Mucosa of descending colon (tissue), 3 donors: Measurements from ENCODE around the gene NTM. TPM values are rescaled to one million over a fixed set of nuclear protein-coding genes. Genes with fewer than 3 reads are reported as not detected.

Experiments used
- ATAC-seq: fragments of 200-7000 bp; cut with Tn5 transposase; one replicate; pipeline ENCODE4 v1.9.1; 2020; ENCODE audit warnings: mild to moderate bottlenecking, moderate library complexity
- DNase-seq, 3 donors: peaks; one replicate each; pipeline ENCODE4 v3.0.0-alpha.2; 2020
- H3K36me3 ChIP-seq: fragments of 200-600 bp; one replicate; pipeline ENCODE4 v1.8.0; 2021; ENCODE audit warnings: low read depth, mild to moderate bottlenecking
- H3K4me1 ChIP-seq: fragments of 200-600 bp; one replicate; pipeline ENCODE4 v1.8.0; 2021; ENCODE audit warnings: low read depth, mild to moderate bottlenecking
- H3K4me3 ChIP-seq: fragments of 200-600 bp; one replicate; pipeline ENCODE4 v1.8.0; 2021; ENCODE audit warnings: mild to moderate bottlenecking
- H3K9me3 ChIP-seq: fragments of 200-600 bp; one replicate; pipeline ENCODE4 v1.8.0; 2021; ENCODE audit warnings: mild to moderate bottlenecking
- intact Hi-C, 2 donors: fragments of 100-400 bp; cut with DNase I in 1 of 2; cut with micrococcal nuclease in 1 of 2; formaldehyde crosslinking; loops; one replicate each; pipeline versions ENCODE4 v1.11.0 to v1.11.1; 2022; cut with DNase I, micrococcal nuclease
- total RNA-seq, 3 donors: library from RNA; stranded (reverse); fragmentation: NEBNext Ultra II Directional in 2 of 3; extraction: Animal tissue kit (Norgen Biotek cat#: 25700) in 2 of 3; gene quantifications; one replicate each; pipeline versions ENCODE4 v1.2.1 to v1.2.4, GENCODE V29; 2021 to 2023
- TF ChIP-seq, protein P1 (sequence below): fragments of 200-600 bp; IDR thresholded peaks from one replicate; pipeline ENCODE4 v1.8.0; 2022; ENCODE audit warnings: antibody characterized with exemption, mild to moderate bottlenecking
- donor health status: DM: no; HTN: no; CAD: no; lungs with moderate emphysema.
- donor health status: DM: no; HTN: no; CAD: no.
- donor health status: DM: no; HTN: yes; CAD: no.

Gene NTM
- total RNA-seq, 3 donors from 2014 or later, result 0.64 to 7.7 (median 1.2) TPM

DNA sequence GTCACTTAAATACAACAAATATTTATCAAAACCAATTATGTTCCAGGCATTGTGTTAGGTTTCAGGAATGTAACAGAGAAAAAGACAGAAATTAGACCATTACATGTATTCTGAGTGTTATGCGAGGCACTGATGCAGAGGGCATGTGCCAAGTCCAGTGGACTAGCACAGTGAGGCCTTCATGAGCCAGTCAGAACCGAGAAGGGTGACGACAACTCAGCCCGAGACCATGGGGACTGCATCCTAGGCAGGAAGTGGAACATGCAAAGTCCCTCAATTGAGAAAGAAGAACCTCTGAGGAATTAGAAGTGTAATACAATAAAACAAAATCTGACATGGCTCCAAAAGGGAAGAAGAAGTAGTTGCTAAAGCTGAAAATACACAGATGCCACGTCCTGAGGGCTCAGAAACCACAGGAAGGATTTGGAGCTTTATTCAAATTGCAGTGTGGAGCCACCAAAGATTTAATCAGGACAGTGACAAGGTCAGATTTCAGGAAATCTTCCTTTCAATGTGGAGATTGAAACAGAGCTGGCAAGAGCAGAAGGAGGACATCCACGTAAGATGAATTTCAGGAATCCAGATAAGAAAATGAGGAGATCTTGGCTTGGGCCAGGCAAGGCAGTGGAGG, 529.6 kb downstream of the NTM start:
- DNase-seq (no peak), ATAC-seq (no peak)
- intact Hi-C loops, result no loop called here

DNA sequence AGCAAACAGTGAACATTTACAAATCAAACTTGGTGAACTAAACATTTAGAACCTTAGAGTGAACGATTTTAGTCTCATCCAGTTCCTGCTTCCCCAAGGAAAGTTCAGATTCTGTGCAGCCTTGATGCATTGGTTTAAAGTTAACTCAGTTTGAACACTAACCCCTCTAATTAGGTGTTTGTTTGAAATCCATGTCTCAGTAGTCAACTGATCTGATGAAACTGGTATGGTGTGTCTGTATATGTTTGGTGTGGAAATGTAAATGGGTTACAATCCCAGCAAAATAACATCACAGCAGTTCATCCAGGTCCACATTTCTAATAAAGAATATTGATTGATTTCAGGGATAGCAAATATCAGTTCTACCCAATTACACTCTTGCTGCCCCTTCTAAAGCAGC, 532.0 kb downstream of the NTM start:
- Histone ChIP-seq H3K36me3 (no peaks in the 10 kb centered on the region), H3K4me1 (no peaks in the 10 kb centered on the region), H3K9me3 (no peaks in the 10 kb centered on the region), H3K4me3 (no peak overlapping the region)
- DNase-seq (no peak), ATAC-seq (no peak)
- intact Hi-C loops, result no loop called here
- TF ChIP-seq, protein P1, sequence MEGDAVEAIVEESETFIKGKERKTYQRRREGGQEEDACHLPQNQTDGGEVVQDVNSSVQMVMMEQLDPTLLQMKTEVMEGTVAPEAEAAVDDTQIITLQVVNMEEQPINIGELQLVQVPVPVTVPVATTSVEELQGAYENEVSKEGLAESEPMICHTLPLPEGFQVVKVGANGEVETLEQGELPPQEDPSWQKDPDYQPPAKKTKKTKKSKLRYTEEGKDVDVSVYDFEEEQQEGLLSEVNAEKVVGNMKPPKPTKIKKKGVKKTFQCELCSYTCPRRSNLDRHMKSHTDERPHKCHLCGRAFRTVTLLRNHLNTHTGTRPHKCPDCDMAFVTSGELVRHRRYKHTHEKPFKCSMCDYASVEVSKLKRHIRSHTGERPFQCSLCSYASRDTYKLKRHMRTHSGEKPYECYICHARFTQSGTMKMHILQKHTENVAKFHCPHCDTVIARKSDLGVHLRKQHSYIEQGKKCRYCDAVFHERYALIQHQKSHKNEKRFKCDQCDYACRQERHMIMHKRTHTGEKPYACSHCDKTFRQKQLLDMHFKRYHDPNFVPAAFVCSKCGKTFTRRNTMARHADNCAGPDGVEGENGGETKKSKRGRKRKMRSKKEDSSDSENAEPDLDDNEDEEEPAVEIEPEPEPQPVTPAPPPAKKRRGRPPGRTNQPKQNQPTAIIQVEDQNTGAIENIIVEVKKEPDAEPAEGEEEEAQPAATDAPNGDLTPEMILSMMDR, result no peak

More for the DNA sequence above, 529.6 kb downstream of the NTM start:
- Histone ChIP-seq H3K4me3 (no peak overlapping the region), H3K4me1 (no peaks in the 10 kb centered on the region), H3K36me3 (no peaks in the 10 kb centered on the region), H3K9me3 (no peaks in the 10 kb centered on the region)
- TF ChIP-seq, protein P1, result no peak

DNA sequence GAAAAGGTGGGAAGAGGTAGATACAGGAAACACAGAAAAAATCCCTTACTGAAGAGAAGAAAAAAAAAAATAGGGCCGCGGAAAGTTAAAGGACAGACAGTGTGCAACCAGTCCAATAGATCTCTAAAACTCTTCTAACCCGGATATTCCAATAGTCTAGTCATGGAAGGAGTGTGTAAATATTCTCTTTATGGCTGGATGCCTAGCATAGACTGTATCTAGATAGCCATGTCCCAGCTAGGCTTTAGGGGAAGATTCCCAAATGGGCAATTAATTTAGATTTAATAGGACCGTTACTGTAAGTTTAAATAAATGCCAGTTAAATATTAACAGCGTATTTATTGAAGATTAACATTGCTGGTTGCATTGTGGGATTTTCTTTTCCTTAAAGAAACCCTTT, 532.7 kb downstream of the NTM start:
- intact Hi-C loops, result no loop called here
- Histone ChIP-seq H3K4me3 (no peak overlapping the region), H3K9me3 (no peaks in the 10 kb centered on the region), H3K36me3 (no peaks in the 10 kb centered on the region), H3K4me1 (no peaks in the 10 kb centered on the region)
- TF ChIP-seq, protein P1, result no peak
- DNase-seq (no peak), ATAC-seq (no peak)

DNA sequence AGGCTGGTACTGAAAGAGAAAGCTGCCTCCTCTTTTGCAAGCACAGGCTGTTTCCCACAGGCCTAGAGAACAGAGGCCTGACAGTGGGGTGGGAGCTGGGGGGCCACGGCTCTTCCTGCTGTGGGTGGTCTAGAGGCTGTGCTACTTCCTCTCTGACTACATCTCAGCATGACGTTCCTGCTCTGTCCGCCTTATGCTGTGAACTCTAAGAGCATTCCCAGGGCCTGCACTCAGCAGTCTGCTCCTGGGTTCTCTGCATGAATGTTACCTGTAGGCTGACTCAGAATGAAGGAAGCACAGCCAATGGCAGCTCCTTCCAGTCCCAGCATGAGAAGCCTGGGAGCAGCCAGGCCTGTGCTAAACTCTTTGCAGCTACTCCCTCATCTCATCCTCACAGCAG, 534.3 kb downstream of the NTM start:
- H3K4me1 ChIP-seq, result no peaks in the 10 kb centered on the region
- TF ChIP-seq, protein P1, result no peak
- no peaks in the 10 kb centered on the region for H3K9me3 ChIP-seq
- no peak for DNase-seq
- intact Hi-C loops, result no loop called here
- no peak for ATAC-seq
- no peak overlapping the region for H3K4me3 ChIP-seq
- no peaks in the 10 kb centered on the region for H3K36me3 ChIP-seq

DNA sequence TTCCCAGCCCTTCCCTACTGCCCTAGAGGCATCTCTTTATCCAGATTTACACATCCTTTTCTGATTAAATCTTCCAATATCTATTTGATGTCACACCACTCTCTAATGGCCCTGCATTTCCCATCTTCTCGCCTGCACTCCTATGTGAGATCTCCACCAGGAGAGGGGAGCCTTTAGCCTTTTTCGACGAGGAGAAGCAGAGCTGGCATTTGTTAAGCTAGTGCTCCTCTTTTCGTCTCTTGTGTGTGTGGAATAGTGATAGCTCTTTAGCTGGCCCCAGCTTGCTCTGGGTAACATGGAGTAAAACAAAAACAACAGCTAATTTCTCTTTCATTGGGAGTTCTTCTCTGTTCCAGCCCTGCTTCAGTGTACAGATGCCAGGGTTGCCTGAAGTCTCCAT, 536.5 kb downstream of the NTM start:
- intact Hi-C loops, result no loop called here
- H3K4me1 ChIP-seq, result no peaks in the 10 kb centered on the region
- DNase-seq, result no peak
- TF ChIP-seq, protein P1, result no peak
- no peaks in the 10 kb centered on the region for H3K36me3 ChIP-seq
- H3K9me3 ChIP-seq, result no peaks in the 10 kb centered on the region
- H3K4me3 ChIP-seq, result no peak overlapping the region
- no peak for ATAC-seq

DNA sequence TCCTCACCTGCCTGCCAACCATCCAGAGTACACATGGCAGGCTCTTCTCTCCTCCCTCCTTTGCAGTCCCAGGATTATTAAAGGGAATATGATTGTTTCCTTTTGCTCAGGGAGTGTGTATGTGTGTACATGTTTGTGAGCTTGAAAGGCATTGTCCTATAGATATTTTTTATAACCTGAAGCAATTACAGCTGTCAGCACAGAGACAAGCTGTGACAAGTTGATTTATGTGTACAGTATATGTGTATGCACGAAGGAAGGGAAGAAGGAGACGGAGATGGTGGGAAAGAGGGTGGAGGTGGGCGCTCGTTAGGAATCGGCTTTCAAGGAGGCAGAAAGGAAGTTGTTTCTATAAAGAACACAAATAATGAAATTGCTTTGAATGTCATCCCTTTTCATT, 537.0 kb downstream of the NTM start:
- Histone ChIP-seq H3K36me3 (no peaks in the 10 kb centered on the region), H3K9me3 (no peaks in the 10 kb centered on the region), H3K4me1 (no peaks in the 10 kb centered on the region), H3K4me3 (no peak overlapping the region)
- no peak for DNase-seq
- TF ChIP-seq, protein P1, result no peak
- intact Hi-C loops, result no loop called here
- ATAC-seq, result no peak
